Activated naive CD8-positive, alpha-beta T cell treated with anti-CD3 and anti-CD28 coated beads for 36 hours (primary cell): ENCODE data around the gene DUSP19. TPM values are rescaled to one million over a fixed set of nuclear protein-coding genes. Genes with fewer than 3 reads are reported as not detected.
A peak's percentile ranks its signal among the peaks of the same experiment; 100 is the strongest.
"Not testable (repeated sequence)": the region's sequence is repeated elsewhere in the genome, so short reads cannot be mapped to it uniquely, and the experiment has no call there.

Experiments used
- DNase-seq: peaks from one replicate; pipeline ENCODE4 v3.0.0; 2021
- H3K27ac Mint-ChIP-seq: one replicate; pipeline ENCODE4 v1.8.0; 2022; ENCODE audit warnings: mild to moderate bottlenecking, moderate library complexity, mixed read lengths
- H3K27me3 Mint-ChIP-seq: one replicate; pipeline ENCODE4 v1.8.0; 2022; ENCODE audit warnings: mild to moderate bottlenecking, mixed read lengths
- H3K36me3 Mint-ChIP-seq: one replicate; pipeline ENCODE4 v1.8.0; 2021; ENCODE audit warnings: mild to moderate bottlenecking, mixed read lengths
- H3K4me1 Mint-ChIP-seq: one replicate; pipeline ENCODE4 v1.8.0; 2021; ENCODE audit warnings: mixed read lengths
- H3K4me3 Mint-ChIP-seq: one replicate; pipeline ENCODE4 v1.8.0; 2022; ENCODE audit warnings: mild to moderate bottlenecking, moderate library complexity, mixed read lengths
- H3K9me3 Mint-ChIP-seq: one replicate; pipeline ENCODE4 v1.8.0; 2022; ENCODE audit warnings: mixed read lengths
- total RNA-seq, 2 experiments: library from RNA; stranded (reverse); gene quantifications; one replicate each; pipeline ENCODE4 v1.2.3, GENCODE V29; 2021

Gene DUSP19, protein sequence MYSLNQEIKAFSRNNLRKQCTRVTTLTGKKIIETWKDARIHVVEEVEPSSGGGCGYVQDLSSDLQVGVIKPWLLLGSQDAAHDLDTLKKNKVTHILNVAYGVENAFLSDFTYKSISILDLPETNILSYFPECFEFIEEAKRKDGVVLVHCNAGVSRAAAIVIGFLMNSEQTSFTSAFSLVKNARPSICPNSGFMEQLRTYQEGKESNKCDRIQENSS
- 1 to 10 TPM; 2.0 to 2.9 TPM for total RNA-seq

DNA sequence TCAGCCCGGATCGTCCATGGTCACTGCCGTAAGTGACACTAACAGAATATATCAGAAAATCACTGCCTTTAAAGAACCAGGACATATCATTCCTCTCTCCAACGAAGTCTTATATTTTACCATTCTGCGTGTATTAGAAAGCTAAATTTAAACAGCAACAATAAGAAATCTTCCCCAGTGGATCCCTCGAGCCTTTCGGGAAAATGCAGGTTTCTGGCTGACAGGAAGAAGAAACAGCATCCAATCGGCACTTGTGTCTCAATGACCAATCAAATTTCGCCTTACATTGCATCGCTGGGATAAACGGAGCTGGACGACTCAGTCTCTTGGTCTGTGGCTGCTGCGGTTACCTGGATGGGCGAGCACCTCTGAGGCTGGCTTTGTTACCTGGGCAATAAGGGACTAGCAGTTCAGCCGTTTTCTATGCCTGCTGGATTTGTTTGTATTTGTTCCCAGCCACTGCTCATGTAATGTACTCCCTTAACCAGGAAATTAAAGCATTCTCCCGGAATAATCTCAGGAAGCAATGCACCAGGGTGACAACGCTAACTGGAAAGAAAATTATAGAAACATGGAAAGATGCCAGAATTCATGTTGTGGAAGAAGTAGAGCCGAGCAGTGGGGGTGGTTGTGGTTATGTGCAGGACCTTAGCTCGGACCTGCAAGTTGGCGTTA lies at the start of gene DUSP19:
DUSP19 (plus strand) TSS at position 284 of the 675 bp plus-strand sequence; CDS start at position 471, 187 bp downstream.
- H3K4me3 Mint-ChIP-seq, result peak within 1 kb of the TSS; percentile 90

DNA sequence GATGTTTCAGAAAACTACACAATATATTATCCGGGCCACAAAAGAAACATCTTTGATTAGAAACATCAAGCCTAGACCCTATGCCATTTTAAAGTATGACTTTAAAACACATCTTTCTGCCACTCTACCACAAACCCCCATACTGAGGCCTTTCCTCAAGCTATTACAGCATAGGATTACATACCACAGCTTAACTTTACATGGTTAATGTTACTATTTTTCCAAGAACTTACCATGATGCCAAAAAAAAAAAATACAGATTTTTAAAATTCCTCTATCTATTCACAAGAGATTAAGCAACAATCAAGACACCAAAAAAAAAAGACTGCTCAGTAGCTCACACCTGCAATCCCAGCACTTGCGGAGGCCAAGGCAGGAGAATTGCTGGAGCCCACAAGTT lies 49.3 kb upstream of the DUSP19 start:
- Mint-ChIP-seq H3K27me3 (peaks cover 81% of the 10 kb centered on the region), H3K36me3 (no peaks in the 10 kb centered on the region), H3K4me1 (no peaks in the 10 kb centered on the region), H3K4me3 (no peak overlapping the region), H3K27ac (no peak overlapping the region), H3K9me3 (no peaks in the 10 kb centered on the region)
- no peak for DNase-seq

More for the DNA sequence above, at the start of gene DUSP19:
- H3K4me1 Mint-ChIP-seq, result peaks cover 11% of the 10 kb centered on the region
- H3K27me3 Mint-ChIP-seq, result peaks cover 12% of the 10 kb centered on the region
- H3K9me3 Mint-ChIP-seq, result no peaks in the 10 kb centered on the region
- H3K27ac Mint-ChIP-seq, result peak within 1 kb of the TSS; percentile 57
- peak; percentile 78 for DNase-seq
- no peaks in the 10 kb centered on the region for H3K36me3 Mint-ChIP-seq

DNA sequence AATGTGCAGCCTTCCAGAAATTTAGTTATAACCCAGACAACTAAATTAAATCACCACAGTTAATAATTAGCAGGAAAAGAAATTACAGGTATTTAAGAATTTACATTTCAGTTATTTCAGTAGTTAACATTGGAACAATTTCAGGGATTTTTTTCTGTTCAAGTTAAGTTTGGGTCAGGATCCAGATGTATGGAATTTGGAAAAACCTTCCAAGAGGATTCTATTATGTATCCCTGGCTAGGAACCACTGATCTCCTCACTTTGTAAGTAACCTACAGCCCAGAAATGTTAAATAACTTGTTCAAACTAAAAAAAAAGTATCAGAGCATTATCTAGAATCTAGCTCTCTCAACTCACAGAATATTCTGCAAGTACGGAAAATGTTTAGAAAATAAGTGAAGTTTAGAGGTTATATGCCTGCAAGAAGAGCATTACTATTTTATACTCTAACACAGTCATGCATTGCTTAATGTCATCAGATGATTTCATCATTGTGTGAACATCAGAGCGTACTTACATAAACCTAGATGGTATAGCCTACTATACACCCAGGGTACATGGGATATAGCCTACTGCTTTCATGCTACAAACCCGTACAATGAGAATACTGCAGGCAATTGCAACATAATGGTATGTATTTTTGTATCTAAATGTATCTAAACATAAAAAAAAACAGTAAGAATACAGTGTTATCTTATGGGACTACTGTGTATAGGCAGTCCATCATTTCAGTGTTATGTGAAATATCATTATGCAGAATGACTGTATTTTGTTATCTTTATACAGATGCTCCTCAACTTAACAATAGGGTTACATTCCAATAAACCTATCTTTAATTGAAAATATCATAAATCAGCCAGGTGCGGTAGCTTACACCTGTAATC lies 46.4 kb upstream of the DUSP19 start:
- DNase-seq, result no peak
- H3K9me3 Mint-ChIP-seq, result no peaks in the 10 kb centered on the region
- no peaks in the 10 kb centered on the region for H3K36me3 Mint-ChIP-seq
- H3K4me1 Mint-ChIP-seq, result peaks cover 17% of the 10 kb centered on the region
- no peak overlapping the region for H3K4me3 Mint-ChIP-seq
- no peak overlapping the region for H3K27ac Mint-ChIP-seq
- H3K27me3 Mint-ChIP-seq, result peaks cover 82% of the 10 kb centered on the region

DNA sequence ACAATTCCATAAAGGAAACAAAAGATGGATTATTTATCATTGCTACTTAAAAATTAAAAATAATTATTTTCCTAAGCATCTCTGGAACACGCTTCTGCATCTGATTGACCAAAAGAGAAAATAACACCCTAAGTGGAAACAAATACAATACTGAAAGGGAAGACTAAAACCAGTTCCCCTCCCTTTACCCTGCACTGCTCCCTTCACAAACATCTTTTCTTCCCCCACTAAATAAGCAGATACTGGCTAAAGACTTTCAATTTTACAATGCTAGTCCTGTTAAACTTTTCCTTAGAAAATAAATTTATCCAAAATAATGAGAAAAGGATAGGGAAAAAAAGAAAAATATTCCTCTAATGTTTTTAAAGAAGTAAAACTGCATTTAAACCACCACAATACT lies 44.6 kb upstream of the DUSP19 start:
- peaks cover 24% of the 10 kb centered on the region for H3K4me1 Mint-ChIP-seq
- no peak for DNase-seq
- no peaks in the 10 kb centered on the region for H3K9me3 Mint-ChIP-seq
- H3K27ac Mint-ChIP-seq, result no peak overlapping the region
- no peak overlapping the region for H3K4me3 Mint-ChIP-seq
- H3K27me3 Mint-ChIP-seq, result peaks cover 79% of the 10 kb centered on the region
- no peaks in the 10 kb centered on the region for H3K36me3 Mint-ChIP-seq

DNA sequence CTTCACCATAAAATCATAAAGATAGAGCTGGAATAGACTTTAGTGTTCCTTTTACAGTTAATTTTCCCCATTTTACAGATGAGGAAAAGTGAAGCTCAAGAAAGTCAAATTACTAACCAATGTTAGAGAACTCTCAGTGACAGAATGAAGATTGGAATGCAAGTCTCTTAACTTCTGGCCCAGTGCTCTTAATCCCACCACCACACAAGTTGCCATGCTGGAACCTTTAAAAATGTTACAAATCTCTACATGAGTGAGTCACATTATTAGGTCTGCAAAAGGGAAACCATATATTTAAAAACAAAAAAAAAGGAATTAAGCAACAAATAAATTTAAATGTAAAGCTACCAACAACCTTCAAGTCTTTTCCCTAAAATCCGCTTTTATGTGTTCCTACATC lies 43.7 kb upstream of the DUSP19 start:
- Mint-ChIP-seq H3K9me3 (no peaks in the 10 kb centered on the region), H3K4me1 (peaks cover 27% of the 10 kb centered on the region), H3K36me3 (no peaks in the 10 kb centered on the region), H3K4me3 (no peak overlapping the region), H3K27ac (no peak overlapping the region), H3K27me3 (peaks cover 79% of the 10 kb centered on the region)
- no peak for DNase-seq

DNA sequence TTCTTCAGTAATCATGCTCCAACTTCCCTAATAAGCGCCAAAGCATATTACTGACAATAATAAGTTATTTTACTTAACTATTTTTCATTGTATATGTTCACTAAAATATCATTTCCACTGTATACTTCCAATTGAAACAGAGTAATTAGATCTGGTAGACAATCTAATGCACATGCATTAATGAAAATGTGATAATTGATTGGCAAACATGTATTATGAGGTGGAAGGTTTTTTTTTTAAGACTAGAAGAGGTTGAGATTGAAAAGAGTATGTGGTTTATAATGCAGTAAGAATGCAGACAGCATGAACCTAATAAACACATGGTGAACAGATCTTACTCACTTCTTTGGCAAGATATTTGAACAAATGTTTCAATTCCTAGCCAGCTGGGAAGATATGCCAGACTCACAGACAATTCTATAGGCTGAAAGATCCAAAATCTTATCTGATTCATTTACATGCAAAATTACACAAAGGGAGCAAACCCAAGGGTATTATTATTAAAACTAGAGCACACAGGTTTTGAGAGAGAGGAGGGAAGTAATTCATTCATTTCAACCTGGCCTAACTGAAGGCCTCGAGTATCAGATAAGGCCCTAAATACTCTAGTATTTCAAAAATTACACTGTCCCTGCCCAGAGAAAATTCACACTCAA lies 43.1 kb upstream of the DUSP19 start:
- Mint-ChIP-seq H3K27ac (no peak overlapping the region), H3K36me3 (no peaks in the 10 kb centered on the region), H3K4me3 (no peak overlapping the region), H3K27me3 (peaks cover 79% of the 10 kb centered on the region), H3K4me1 (peaks cover 27% of the 10 kb centered on the region), H3K9me3 (no peaks in the 10 kb centered on the region)
- no peak for DNase-seq

DNA sequence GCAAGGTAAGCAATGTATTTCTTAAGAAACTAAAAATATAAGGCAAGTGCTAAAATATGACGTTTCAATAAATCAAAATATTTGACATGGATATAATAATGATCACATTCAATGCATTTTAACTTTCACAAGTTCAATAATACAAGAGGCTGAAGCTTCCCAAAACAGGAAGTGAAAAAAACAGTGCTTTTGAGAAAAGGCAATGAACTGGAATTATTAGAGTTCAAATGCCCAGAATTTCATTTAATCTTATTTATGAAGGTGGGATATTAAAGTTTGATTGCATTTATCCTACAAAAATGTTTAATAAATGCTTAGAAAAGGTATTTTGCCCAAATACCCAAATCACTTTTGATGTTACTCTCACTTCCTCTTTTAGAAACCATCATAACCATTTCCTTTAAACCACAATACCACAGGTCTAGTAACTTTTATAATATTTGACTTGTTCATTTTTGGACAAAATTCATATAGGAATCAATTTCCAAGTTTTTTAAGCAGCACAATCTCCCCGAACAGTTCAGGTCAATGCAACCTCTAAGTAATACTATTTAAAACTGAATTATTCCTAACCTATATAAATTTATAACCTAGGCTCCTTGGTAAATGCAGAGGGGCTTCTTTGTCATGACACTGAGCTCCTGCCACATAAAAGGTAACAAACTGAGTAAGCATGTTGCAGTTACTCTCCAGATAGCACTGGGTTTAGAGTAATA lies 42.4 kb upstream of the DUSP19 start:
- no peak overlapping the region for H3K27ac Mint-ChIP-seq
- DNase-seq, result no peak
- H3K36me3 Mint-ChIP-seq, result no peaks in the 10 kb centered on the region
- no peak overlapping the region for H3K4me3 Mint-ChIP-seq
- H3K27me3 Mint-ChIP-seq, result peaks cover 79% of the 10 kb centered on the region
- H3K9me3 Mint-ChIP-seq, result no peaks in the 10 kb centered on the region
- peaks cover 27% of the 10 kb centered on the region for H3K4me1 Mint-ChIP-seq

DNA sequence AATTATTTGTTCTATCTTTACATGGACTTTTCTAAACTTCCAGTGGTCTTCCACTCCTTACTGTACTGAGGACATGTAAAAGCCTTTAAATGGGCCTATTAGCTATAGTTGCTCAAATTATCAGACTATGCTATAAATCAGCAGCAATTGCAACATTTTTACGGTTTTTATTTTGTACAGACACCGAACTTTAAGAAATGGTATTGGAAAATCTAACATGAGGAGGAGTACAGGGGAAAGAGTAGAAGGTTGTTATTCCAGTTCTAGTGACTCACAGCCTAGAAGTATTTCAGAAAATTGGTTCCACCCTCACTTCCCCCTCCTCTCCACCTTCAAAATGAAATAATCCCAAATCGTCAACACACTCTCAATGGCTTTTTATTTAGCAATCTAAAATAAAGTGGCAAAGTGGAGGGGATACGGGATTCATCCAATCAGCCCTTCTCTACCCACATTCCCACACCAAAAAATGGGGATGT lies 41.4 kb upstream of the DUSP19 start:
- DNase-seq, result no peak
- Mint-ChIP-seq H3K27ac (no peak overlapping the region), H3K4me3 (peak overlapping the region; percentile 37), H3K4me1 (peaks cover 27% of the 10 kb centered on the region), H3K27me3 (peaks cover 79% of the 10 kb centered on the region), H3K36me3 (no peaks in the 10 kb centered on the region), H3K9me3 (no peaks in the 10 kb centered on the region)

DNA sequence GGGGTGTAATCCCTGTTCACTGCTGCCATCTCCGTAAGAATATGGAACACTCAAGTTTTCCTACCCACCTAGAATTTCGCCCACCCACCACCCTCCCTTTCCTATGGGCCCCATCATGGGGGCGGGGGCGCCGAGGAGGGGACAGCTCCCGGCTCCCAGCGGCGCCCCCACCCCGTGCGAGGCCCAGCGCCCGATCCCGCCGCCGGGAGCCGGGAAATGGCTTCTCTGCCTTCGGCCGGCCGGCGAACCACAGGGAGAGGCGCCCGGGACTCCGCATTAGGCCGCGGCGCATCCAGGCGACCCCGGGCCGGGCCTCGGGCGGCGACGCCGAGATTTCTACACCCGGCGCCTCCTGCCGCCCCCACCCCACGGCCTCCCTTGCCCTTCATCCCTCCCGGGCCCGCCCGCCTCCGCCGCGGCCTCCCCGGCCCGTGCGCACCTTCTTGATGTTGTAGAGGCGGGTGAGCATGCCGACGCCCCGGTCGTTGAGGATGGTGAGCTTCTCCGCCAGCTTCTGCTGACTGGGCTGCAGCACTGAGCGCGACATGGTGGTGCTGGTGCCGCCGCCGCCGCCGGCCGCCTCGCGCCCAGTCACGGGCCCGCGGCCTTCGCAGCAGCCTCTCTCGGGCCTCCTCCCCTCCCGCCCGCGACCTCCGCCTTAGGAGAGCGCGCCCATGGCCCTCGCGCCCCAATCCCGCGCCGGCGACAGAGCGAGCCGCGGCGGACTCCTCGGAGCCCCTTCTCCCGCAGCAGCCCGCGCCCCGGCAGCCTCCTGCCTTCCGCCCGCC lies 40.8 kb upstream of the DUSP19 start:
- Mint-ChIP-seq H3K9me3 (no peaks in the 10 kb centered on the region), H3K4me3 (peak overlapping the region; percentile 77), H3K36me3 (no peaks in the 10 kb centered on the region), H3K27me3 (peaks cover 81% of the 10 kb centered on the region), H3K4me1 (peaks cover 27% of the 10 kb centered on the region), H3K27ac (no peak overlapping the region)
- no peak for DNase-seq

DNA sequence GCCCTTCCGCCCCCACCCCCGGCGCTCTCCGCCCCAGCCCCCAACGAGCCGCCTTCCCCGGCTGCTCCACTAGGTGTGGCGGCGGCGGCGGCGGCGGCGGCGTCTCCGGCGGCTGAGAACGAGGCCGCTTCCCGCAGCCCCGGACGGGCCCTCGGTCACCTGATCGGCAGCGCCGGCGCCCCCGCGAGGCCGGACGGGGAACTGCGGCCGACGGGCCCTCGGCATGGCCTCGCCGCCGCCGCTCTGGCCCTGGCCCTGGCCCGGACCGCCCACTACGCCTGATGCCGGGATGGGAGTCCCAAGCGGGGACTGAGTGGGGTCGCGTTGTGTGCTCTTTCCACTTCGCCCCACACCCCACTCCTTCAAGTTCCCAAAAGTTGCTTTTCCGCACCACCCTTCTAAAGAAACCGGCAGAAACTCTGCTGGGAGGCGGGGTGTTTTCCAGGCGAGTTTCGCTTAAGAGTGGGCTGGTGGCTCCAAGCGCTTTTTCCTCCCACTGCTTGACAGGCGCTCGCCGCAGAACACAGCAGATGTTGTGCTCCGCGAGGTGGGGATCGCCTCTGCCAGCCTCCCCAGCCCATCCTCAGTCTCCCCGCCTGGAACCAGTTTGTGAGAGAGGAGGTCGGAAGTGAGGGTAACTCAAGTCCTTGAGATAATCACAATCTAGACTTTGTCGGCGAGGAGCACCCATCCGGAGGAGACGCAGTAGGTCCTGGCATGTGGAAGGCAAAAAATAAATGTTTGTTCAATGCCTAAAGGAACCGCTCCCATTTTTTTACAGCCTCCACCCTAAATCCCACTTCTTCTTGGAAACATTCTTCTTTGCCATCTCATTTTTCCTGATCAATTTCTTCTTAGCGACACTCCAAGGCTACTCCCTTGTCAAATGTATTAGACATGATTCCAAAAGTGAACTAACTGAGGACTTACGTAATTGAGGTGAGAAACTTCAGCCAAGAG lies 39.9 kb upstream of the DUSP19 start, which contains the start of gene NCKAP1:
NCKAP1 (minus strand) TSS at position 117 of the 960 bp plus-strand sequence. CDS start 358 bp downstream, outside the sequence.
- Mint-ChIP-seq H3K4me1 (peaks cover 27% of the 10 kb centered on the region), H3K9me3 (no peaks in the 10 kb centered on the region), H3K36me3 (no peaks in the 10 kb centered on the region), H3K27me3 (peaks cover 81% of the 10 kb centered on the region), H3K4me3 (peak within 1 kb of the TSS; percentile 77), H3K27ac (no peak within 1 kb of the TSS)
- DNase-seq, result peak; percentile 86

DNA sequence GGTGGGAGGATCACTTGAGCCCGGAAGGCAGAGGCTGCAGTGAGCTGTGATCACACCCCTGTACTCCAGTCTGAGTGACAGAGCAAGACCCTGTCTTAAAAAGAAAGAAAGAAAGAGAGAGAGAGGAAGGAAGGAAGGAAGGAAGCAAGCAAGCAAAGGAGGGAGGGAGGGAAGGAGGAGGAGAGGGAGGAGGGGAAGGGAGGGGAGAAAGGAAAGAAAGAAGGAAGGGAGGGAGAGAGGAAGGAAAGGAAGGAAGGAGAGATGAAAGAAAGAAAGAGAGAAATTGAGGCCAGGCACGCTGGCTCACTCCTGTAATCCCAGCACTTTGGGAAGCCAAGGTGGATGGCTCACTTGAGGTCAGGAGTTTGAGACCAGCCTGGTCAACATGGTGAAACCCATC lies 37.9 kb upstream of the DUSP19 start:
- Mint-ChIP-seq H3K9me3 (peaks cover 5% of the 10 kb centered on the region), H3K4me1 (peaks cover 24% of the 10 kb centered on the region), H3K4me3 (no peak overlapping the region), H3K36me3 (no peaks in the 10 kb centered on the region), H3K27ac (no peak overlapping the region), H3K27me3 (peaks cover 81% of the 10 kb centered on the region)
- DNase-seq, result no peak

DNA sequence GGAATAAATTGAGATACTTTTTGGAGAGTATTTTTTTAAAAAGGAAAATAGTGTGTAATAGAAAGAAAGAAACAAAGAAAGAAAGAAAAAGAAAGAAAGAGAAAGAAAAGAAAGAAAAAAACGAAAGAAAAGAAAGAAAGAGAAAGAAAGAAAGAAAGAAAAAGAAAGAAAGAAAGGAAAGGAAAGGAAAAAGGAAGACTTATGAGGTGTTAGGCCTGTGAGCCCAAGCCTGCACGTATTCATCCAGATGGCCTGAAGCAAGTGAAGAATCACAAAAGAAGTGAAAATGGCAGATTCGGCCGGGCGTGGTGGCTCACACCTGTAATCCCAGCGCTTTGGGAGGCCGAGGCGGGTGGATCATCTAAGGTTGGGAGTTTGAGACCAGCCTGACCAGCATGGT lies 35.0 kb upstream of the DUSP19 start:
- H3K4me3 Mint-ChIP-seq, H3K9me3 Mint-ChIP-seq, DNase-seq, H3K4me1 Mint-ChIP-seq, H3K36me3 Mint-ChIP-seq, H3K27ac Mint-ChIP-seq: not testable (repeated sequence)
- peaks cover 74% of the 10 kb centered on the region for H3K27me3 Mint-ChIP-seq
